Stimulated activated CD4-positive, alpha-beta T cell treated with anti-CD3 and anti-CD28 coated beads, Interleukin-15, amount 100 ng/mL, for 1 hour (primary cell): ENCODE results near the gene ASB9.
"Not testable (repeated sequence)": the region's sequence is repeated elsewhere in the genome, so short reads cannot be mapped to it uniquely, and the experiment has no call there.

ENCODE experiments used
- DNase-seq, 2 donors: peaks; one replicate each; pipeline ENCODE4 v3.0.0-alpha.2; 2020; ENCODE audit warnings: low read depth in 1 of 2, low spot score in 1 of 2

Gene ASB9

GRCh38 chrX:15242899-15243555 lies 26.9 kb downstream of the ASB9 start:
- no peak for DNase-seq

- DNase-seq: no peak
These were observed 28.6 kb downstream of the ASB9 start for GRCh38 chrX:15241301-15241700.

- DNase-seq: no peak
These were observed 29.5 kb downstream of the ASB9 start for GRCh38 chrX:15240414-15240813.

GRCh38 chrX:15236146-15236545 lies 33.7 kb downstream of the ASB9 start:
- DNase-seq: no peak

- no peak for DNase-seq
These were observed 34.9 kb downstream of the ASB9 start for GRCh38 chrX:15235001-15235400.

GRCh38 chrX:15233416-15234015 lies 36.4 kb downstream of the ASB9 start:
- DNase-seq: no peak

- DNase-seq: no peak
These were observed 45.1 kb downstream of the ASB9 start for GRCh38 chrX:15224747-15225146.

- DNase-seq: no peak
These were observed 48.6 kb downstream of the ASB9 start for GRCh38 chrX:15221321-15221720.

GRCh38 chrX:15217161-15217560 lies 52.7 kb downstream of the ASB9 start:
- no peak for DNase-seq

GRCh38 chrX:15216280-15216679 lies 53.6 kb downstream of the ASB9 start:
- no peak for DNase-seq

- no peak for DNase-seq
These were observed 54.5 kb downstream of the ASB9 start for GRCh38 chrX:15215366-15215765.

- DNase-seq: no peak
These were observed 55.3 kb downstream of the ASB9 start for GRCh38 chrX:15214588-15214987.

GRCh38 chrX:15209096-15209495 lies 60.8 kb downstream of the ASB9 start:
- no peak for DNase-seq

GRCh38 chrX:15207994-15208393 lies 61.9 kb downstream of the ASB9 start:
- no peak for DNase-seq

- DNase-seq: no peak
These were observed 62.5 kb downstream of the ASB9 start for GRCh38 chrX:15207384-15207783.

GRCh38 chrX:15206306-15206705 lies 63.6 kb downstream of the ASB9 start:
- DNase-seq: no peak

GRCh38 chrX:15204130-15204751 lies 65.6 kb downstream of the ASB9 start:
- no peak for DNase-seq

GRCh38 chrX:15203694-15204093 lies 66.2 kb downstream of the ASB9 start:
- DNase-seq: no peak

GRCh38 chrX:15202454-15203177 lies 67.3 kb downstream of the ASB9 start:
- no peak for DNase-seq

- no peak for DNase-seq
These were observed 69.0 kb downstream of the ASB9 start for GRCh38 chrX:15200871-15201270.

GRCh38 chrX:15198608-15199202 lies 71.2 kb downstream of the ASB9 start:
- DNase-seq: not testable (repeated sequence)

GRCh38 chrX:15194146-15194545 lies 75.7 kb downstream of the ASB9 start:
- no peak for DNase-seq
